IPS DF 6.9 (cell line): ENCODE measurements around the gene CXCR6.

Experiments
- DNase-seq: peaks from one replicate; pipeline ENCODE4 v3.0.0-alpha.2; 2013; ENCODE audit warnings: low read depth, low spot score
- H3K27ac ChIP-seq: one replicate; pipeline ENCODE4 v1.5.1; 2013; ENCODE audit warnings: low read length, control low read depth
- H3K27me3 ChIP-seq: 2 replicates; pipeline ENCODE4 v1.6.1; 2013; ENCODE audit warnings: mild to moderate bottlenecking, low read length; ENCODE audit not compliant: control insufficient read depth, insufficient read depth
- H3K36me3 ChIP-seq: 2 replicates; pipeline ENCODE4 v1.6.1; 2013; ENCODE audit warnings: low read length; ENCODE audit not compliant: control insufficient read depth, insufficient read depth
- H3K4me1 ChIP-seq: 2 replicates; pipeline ENCODE4 v1.6.1; 2013; ENCODE audit warnings: low read length; ENCODE audit not compliant: control insufficient read depth, insufficient read depth
- H3K4me3 ChIP-seq: 2 replicates; pipeline ENCODE4 v1.5.1; 2013; ENCODE audit warnings: mild to moderate bottlenecking, low read length
- H3K9me3 ChIP-seq: 2 replicates; pipeline ENCODE4 v1.6.1; 2013; ENCODE audit warnings: low read length, inconsistent platforms; ENCODE audit not compliant: control insufficient read depth, insufficient read depth
- WGBS: extraction: QIAGEN DNeasy Blood & Tissue Kit; methylation state at CpG from one replicate; pipeline ENCODE4 v1.1.7; 2013; ENCODE audit warnings: mixed read lengths, missing lambda C conversion rate; ENCODE audit not compliant: insufficient read length, insufficient coverage; 5-methylcytosine and 5-hydroxymethylcytosine counted together

CXCR6 gene

GRCh38 chr3:45948881-45949280 lies 5.6 kb downstream of the CXCR6 start:
- no peaks in the 10 kb centered on the region for H3K4me1 ChIP-seq
- peaks cover 24% of the 10 kb centered on the region for H3K36me3 ChIP-seq
- H3K9me3 ChIP-seq, result no peaks in the 10 kb centered on the region
- WGBS, result no CpG with 5 or more reads among the region's 6 CpGs
- H3K4me3 ChIP-seq, result no peak overlapping the region
- DNase-seq, result no peak
- H3K27ac ChIP-seq, result no peak overlapping the region
- H3K27me3 ChIP-seq, result no peaks in the 10 kb centered on the region

- H3K9me3 ChIP-seq, result no peaks in the 10 kb centered on the region
- H3K36me3 ChIP-seq, result peaks cover 26% of the 10 kb centered on the region
- no peaks in the 10 kb centered on the region for H3K27me3 ChIP-seq
- no peak for DNase-seq
- H3K4me3 ChIP-seq, result no peak overlapping the region
- H3K27ac ChIP-seq, result no peak overlapping the region
- no peaks in the 10 kb centered on the region for H3K4me1 ChIP-seq
- WGBS, result no CpG with 5 or more reads among the region's 4 CpGs
These were observed 6.2 kb downstream of the CXCR6 start for GRCh38 chr3:45949432-45949831.

GRCh38 chr3:45950131-45950530 lies 6.9 kb downstream of the CXCR6 start:
- Histone ChIP-seq H3K9me3 (no peaks in the 10 kb centered on the region), H3K27ac (no peak overlapping the region), H3K4me1 (no peaks in the 10 kb centered on the region), H3K36me3 (peaks cover 30% of the 10 kb centered on the region), H3K4me3 (no peak overlapping the region), H3K27me3 (no peaks in the 10 kb centered on the region)
- WGBS, result no CpG with 5 or more reads among the region's 2 CpGs
- no peak for DNase-seq

GRCh38 chr3:45950686-45951600 lies 7.7 kb downstream of the CXCR6 start:
- WGBS, result no CpG with 5 or more reads among the region's 6 CpGs
- Histone ChIP-seq H3K9me3 (no peaks in the 10 kb centered on the region), H3K4me1 (no peaks in the 10 kb centered on the region), H3K27ac (no peak overlapping the region), H3K27me3 (no peaks in the 10 kb centered on the region), H3K36me3 (peaks cover 32% of the 10 kb centered on the region), H3K4me3 (no peak overlapping the region)
- DNase-seq, result no peak

- H3K27me3 ChIP-seq, result no peaks in the 10 kb centered on the region
- H3K4me3 ChIP-seq, result no peak overlapping the region
- no peaks in the 10 kb centered on the region for H3K9me3 ChIP-seq
- DNase-seq, result no peak
- H3K4me1 ChIP-seq, result no peaks in the 10 kb centered on the region
- no peak overlapping the region for H3K27ac ChIP-seq
- H3K36me3 ChIP-seq, result peaks cover 29% of the 10 kb centered on the region
- no CpG with 5 or more reads among the region's 6 CpGs for WGBS
These were observed 8.7 kb downstream of the CXCR6 start for GRCh38 chr3:45951946-45952345.

- Histone ChIP-seq H3K27me3 (no peaks in the 10 kb centered on the region), H3K9me3 (no peaks in the 10 kb centered on the region), H3K27ac (no peak overlapping the region), H3K4me3 (no peak overlapping the region), H3K36me3 (peaks cover 27% of the 10 kb centered on the region), H3K4me1 (no peaks in the 10 kb centered on the region)
- no CpG with 5 or more reads among the region's 4 CpGs for WGBS
- no peak for DNase-seq
These were observed 9.2 kb downstream of the CXCR6 start for GRCh38 chr3:45952456-45952855.

- Histone ChIP-seq H3K27me3 (no peaks in the 10 kb centered on the region), H3K4me1 (no peaks in the 10 kb centered on the region), H3K36me3 (peaks cover 36% of the 10 kb centered on the region), H3K9me3 (no peaks in the 10 kb centered on the region), H3K27ac (no peak overlapping the region), H3K4me3 (no peak overlapping the region)
- WGBS, result no CpG with 5 or more reads among the region's 4 CpGs
- no peak for DNase-seq
These were observed 10.3 kb downstream of the CXCR6 start for GRCh38 chr3:45953536-45953935.

GRCh38 chr3:45954306-45954705 lies 11.0 kb downstream of the CXCR6 start:
- no peaks in the 10 kb centered on the region for H3K27me3 ChIP-seq
- no CpG with 5 or more reads among the region's 3 CpGs for WGBS
- H3K36me3 ChIP-seq, result peaks cover 38% of the 10 kb centered on the region
- no peak overlapping the region for H3K27ac ChIP-seq
- H3K4me1 ChIP-seq, result no peaks in the 10 kb centered on the region
- H3K9me3 ChIP-seq, result no peaks in the 10 kb centered on the region
- no peak overlapping the region for H3K4me3 ChIP-seq
- no peak for DNase-seq

- H3K4me1 ChIP-seq, result no peaks in the 10 kb centered on the region
- H3K27ac ChIP-seq, result no peak overlapping the region
- H3K27me3 ChIP-seq, result no peaks in the 10 kb centered on the region
- H3K9me3 ChIP-seq, result no peaks in the 10 kb centered on the region
- WGBS, result no CpG with 5 or more reads among the region's 11 CpGs
- H3K36me3 ChIP-seq, result peaks cover 43% of the 10 kb centered on the region
- H3K4me3 ChIP-seq, result no peak overlapping the region
- DNase-seq, result no peak
These were observed 11.9 kb downstream of the CXCR6 start for GRCh38 chr3:45955017-45955647.

- no CpG with 5 or more reads among the region's 4 CpGs for WGBS
- Histone ChIP-seq H3K27me3 (no peaks in the 10 kb centered on the region), H3K4me3 (no peak overlapping the region), H3K36me3 (peaks cover 44% of the 10 kb centered on the region), H3K27ac (no peak overlapping the region), H3K9me3 (no peaks in the 10 kb centered on the region), H3K4me1 (no peaks in the 10 kb centered on the region)
- DNase-seq, result no peak
These were observed 12.4 kb downstream of the CXCR6 start for GRCh38 chr3:45955706-45956105.
